ENCODE measurements around the gene KRT78.

The KRT78 gene

DNA sequence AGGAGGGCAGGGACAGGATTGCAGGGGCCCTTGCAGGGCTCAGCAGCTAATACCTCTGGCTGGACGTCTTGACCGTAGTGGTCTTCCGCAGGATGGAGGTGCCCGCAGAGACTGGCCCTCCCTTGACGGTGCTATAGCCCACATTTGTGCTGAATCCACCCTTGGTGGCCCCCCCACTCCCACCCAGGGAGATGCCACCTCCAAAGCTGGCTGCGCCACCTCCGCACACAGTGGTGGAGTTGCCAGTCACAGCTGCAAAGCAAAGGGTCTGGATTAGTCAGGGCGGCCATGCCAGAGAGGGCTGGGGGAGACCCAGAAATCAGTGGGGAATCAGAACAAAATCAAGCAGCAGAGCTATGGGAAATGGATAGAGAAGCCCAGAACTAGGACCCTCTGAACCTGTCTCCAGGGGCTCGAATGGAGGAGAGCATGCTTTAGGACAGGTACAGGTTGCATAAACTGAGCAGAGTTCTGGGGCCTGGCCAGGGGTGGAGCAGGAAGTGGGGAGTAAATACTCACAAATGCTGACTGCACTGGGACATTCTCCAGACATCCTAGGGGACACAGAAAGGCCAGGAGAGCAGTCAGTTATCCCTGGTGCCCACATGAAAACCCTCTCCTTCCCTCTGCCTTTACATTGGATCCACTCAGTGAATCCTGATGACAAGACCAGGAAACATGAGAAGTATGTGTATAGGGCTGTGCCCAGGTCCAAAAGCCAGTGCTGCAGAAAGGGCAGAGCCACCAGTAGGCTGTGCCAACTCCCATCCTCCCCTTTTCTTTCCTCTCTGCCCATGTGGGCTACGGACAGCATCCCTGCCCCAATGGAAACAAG is 26.8 kb downstream of the KRT78 start:
- Histone ChIP-seq H3K4me2 (ENCODE audit: low read length) (no peak overlapping the region), H3K9me3 (ENCODE audit: control insufficient read depth, insufficient read depth, low read length) (no peaks in the 10 kb centered on the region)

DNA sequence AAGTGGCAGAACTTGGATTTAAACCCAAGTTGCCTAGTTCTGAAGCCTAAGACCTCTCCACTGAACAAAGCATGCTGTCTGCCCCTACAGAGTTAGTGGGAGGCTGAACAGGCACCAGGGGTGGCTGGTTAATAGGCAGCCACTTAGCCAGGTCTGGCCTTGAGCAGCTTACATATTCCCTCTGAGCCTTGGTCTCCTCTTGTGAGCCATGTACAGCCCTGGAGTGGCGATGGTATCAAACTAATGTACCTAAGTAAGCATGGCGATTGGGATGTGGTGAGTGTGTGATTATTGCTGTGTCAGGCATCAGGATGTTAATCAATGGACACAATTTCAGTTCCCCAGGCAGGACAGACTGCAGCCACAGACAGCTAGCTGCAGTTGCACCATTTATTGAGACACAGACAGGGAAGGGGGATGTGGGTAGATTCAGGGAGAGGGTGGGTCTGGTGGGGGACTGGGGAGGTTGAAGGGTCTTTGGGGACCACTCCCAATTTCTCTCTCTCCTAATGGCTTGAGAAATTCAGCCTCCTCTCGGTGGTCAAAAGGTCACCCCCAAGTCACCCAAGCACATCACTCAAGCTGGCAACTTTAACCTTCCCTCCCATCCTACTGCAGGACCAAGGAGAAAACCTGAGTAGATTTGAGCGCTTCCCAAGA is 27.6 kb downstream of the KRT78 start:
- Histone ChIP-seq H3K79me2 (ENCODE audit: control insufficient read depth, low read length) (no peaks in the 10 kb centered on the region), H4K20me1 (ENCODE audit: control insufficient read depth, insufficient read depth, low read depth, low read length) (no peaks in the 10 kb centered on the region), H3K27ac (ENCODE audit: low read depth, low read length) (no peak overlapping the region), H3K4me3 (ENCODE audit: low read length) (no peak overlapping the region), H3K27me3 (ENCODE audit: control insufficient read depth, low read length) (no peaks in the 10 kb centered on the region; the same call in 1 of the 2 replicates), H3F3A (ENCODE audit: control insufficient read depth, insufficient read depth) (no peaks in the 10 kb centered on the region), H3K4me1 (ENCODE audit: control insufficient read depth, low read length) (no peaks in the 10 kb centered on the region), H3K36me3 (ENCODE audit: control insufficient read depth, low read length) (no peaks in the 10 kb centered on the region), H3K9me2 (replicated peaks; ENCODE audit: control insufficient read depth, low read length) (no peaks in the 10 kb centered on the region), H3K4me2 (ENCODE audit: low read length) (no peak overlapping the region), H3K9me3 (ENCODE audit: control insufficient read depth, insufficient read depth, low read length) (no peaks in the 10 kb centered on the region)
- TF ChIP-seq CTCF (IDR thresholded peaks at IDR 0.05; ENCODE audit: low read depth, low read length, poor library complexity, severe bottlenecking) = no peak

More for the DNA sequence above, 26.8 kb downstream of the KRT78 start:
- H3F3A ChIP-seq (ENCODE audit: control insufficient read depth, insufficient read depth) = no peaks in the 10 kb centered on the region
- no peaks in the 10 kb centered on the region for H3K4me1 ChIP-seq (ENCODE audit: control insufficient read depth, low read length)
- no peaks in the 10 kb centered on the region for H3K79me2 ChIP-seq (ENCODE audit: control insufficient read depth, low read length)
- no peaks in the 10 kb centered on the region for H4K20me1 ChIP-seq (ENCODE audit: control insufficient read depth, insufficient read depth, low read depth, low read length)
- no peak overlapping the region for H3K27ac ChIP-seq (ENCODE audit: low read depth, low read length)
- H3K27me3 ChIP-seq (ENCODE audit: control insufficient read depth, low read length) = no peaks in the 10 kb centered on the region; the same call in 1 of the 2 replicates
- H3K4me3 ChIP-seq (ENCODE audit: low read length) = no peak overlapping the region
- TF ChIP-seq EZH2phosphoT487 (IDR thresholded peaks at IDR 0.05; ENCODE audit: borderline replicate concordance, low read length) = no peak
- TF ChIP-seq CTCF (IDR thresholded peaks at IDR 0.05; ENCODE audit: low read depth, low read length, poor library complexity, severe bottlenecking) = no peak
- no peaks in the 10 kb centered on the region for H3K36me3 ChIP-seq (ENCODE audit: control insufficient read depth, low read length)
- no peaks in the 10 kb centered on the region for H3K9me2 ChIP-seq (replicated peaks; ENCODE audit: control insufficient read depth, low read length)

DNA sequence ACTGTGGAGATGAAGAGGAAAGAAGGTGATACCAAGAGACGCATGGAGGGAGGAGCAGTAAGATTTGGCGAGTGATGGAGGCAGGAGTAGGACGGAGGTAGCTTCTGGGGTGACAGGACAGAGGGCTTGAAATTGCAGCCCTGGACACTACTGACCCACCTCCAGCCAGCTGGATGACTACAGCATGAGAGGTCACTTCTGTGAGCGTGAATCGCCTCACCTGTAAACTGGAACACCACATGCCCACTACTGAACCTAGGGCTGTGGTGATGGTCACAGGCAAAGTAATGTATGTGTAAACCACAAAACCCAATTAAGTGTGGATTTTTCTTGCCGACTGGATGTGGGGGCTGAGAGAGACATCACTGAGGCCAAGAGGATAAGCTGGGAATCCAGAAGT is 28.3 kb downstream of the KRT78 start:
- H3K9me2 ChIP-seq (replicated peaks; ENCODE audit: control insufficient read depth, low read length) = no peaks in the 10 kb centered on the region
- H3K79me2 ChIP-seq (ENCODE audit: control insufficient read depth, low read length) = no peaks in the 10 kb centered on the region
- H3K27me3 ChIP-seq (ENCODE audit: control insufficient read depth, low read length) = no peaks in the 10 kb centered on the region; the same call in 1 of the 2 replicates
- no peak overlapping the region for H3K4me2 ChIP-seq (ENCODE audit: low read length)
- no peaks in the 10 kb centered on the region for H3K9me3 ChIP-seq (ENCODE audit: control insufficient read depth, insufficient read depth, low read length)
- H3K27ac ChIP-seq (ENCODE audit: low read depth, low read length) = no peak overlapping the region
- no peaks in the 10 kb centered on the region for H3K4me1 ChIP-seq (ENCODE audit: control insufficient read depth, low read length)
- H3K4me3 ChIP-seq (ENCODE audit: low read length) = no peak overlapping the region
- H3K36me3 ChIP-seq (ENCODE audit: control insufficient read depth, low read length) = no peaks in the 10 kb centered on the region
- TF ChIP-seq CTCF (IDR thresholded peaks at IDR 0.05; ENCODE audit: low read depth, low read length, poor library complexity, severe bottlenecking) = no peak
- TF ChIP-seq EZH2phosphoT487 (IDR thresholded peaks at IDR 0.05; ENCODE audit: borderline replicate concordance, low read length) = no peak
- no peaks in the 10 kb centered on the region for H3F3A ChIP-seq (ENCODE audit: control insufficient read depth, insufficient read depth)
- H4K20me1 ChIP-seq (ENCODE audit: control insufficient read depth, insufficient read depth, low read depth, low read length) = no peaks in the 10 kb centered on the region
